Forelimb muscle (tissue), 1 donor: ENCODE measurements around the gene CD9. TPM values are rescaled to one million over a fixed set of nuclear protein-coding genes. Genes with fewer than 3 reads are reported as not detected.

Source experiments
- DNase-seq: peaks from one replicate; pipeline ENCODE4 v3.0.0-alpha.2; 2013; ENCODE audit warnings: low read depth
- polyA plus RNA-seq: library from polyadenylated mRNA; unstranded; fragments of 120-200 nt; gene quantifications from one replicate; pipeline ENCODE4 v1.2.1, GENCODE V29; 2013; ENCODE audit not compliant: insufficient read length

The CD9 gene
- polyA plus RNA-seq, 1 donor, result 52.2 TPM

- DNase-seq, result no peak
Observed at GRCh38 chr12:6241495-6241894, 41.3 kb downstream of the CD9 start.

- DNase-seq, result no peak
Observed at GRCh38 chr12:6249580-6249979, 49.4 kb downstream of the CD9 start.

- DNase-seq, result no peak
Observed at GRCh38 chr12:6250343-6250742, 50.1 kb downstream of the CD9 start.

GRCh38 chr12:6253278-6253677, 53.1 kb downstream of the CD9 start:
- DNase-seq, result no peak

- DNase-seq, result no peak
Observed at GRCh38 chr12:6254491-6254890, 54.3 kb downstream of the CD9 start.

- no peak for DNase-seq
Observed at GRCh38 chr12:6257007-6257406, 56.8 kb downstream of the CD9 start.

GRCh38 chr12:6262211-6262610, 62.0 kb downstream of the CD9 start:
- no peak for DNase-seq

- no peak for DNase-seq
Observed at GRCh38 chr12:6262623-6263022, 62.4 kb downstream of the CD9 start.

- DNase-seq, result no peak
Observed at GRCh38 chr12:6263931-6264330, 63.7 kb downstream of the CD9 start.

GRCh38 chr12:6264402-6265037, 64.3 kb downstream of the CD9 start:
- DNase-seq, result no peak

GRCh38 chr12:6265038-6265405, 64.8 kb downstream of the CD9 start:
- no peak for DNase-seq

GRCh38 chr12:6266541-6266966, 66.4 kb downstream of the CD9 start:
- DNase-seq, result no peak

- no peak for DNase-seq
Observed at GRCh38 chr12:6266971-6267721, 66.9 kb downstream of the CD9 start.

GRCh38 chr12:6268484-6269157, 68.4 kb downstream of the CD9 start:
- DNase-seq, result no peak

GRCh38 chr12:6269986-6270385, 69.8 kb downstream of the CD9 start:
- DNase-seq, result no peak

- DNase-seq, result no peak
Observed at GRCh38 chr12:6271281-6271680, 71.1 kb downstream of the CD9 start.

- DNase-seq, result no peak
Observed at GRCh38 chr12:6272300-6273204, 72.4 kb downstream of the CD9 start.

GRCh38 chr12:6273205-6273540, 73.0 kb downstream of the CD9 start:
- no peak for DNase-seq

- no peak for DNase-seq
Observed at GRCh38 chr12:6273541-6274230, 73.5 kb downstream of the CD9 start.

- DNase-seq, result no peak
Observed at GRCh38 chr12:6274231-6275221, 74.3 kb downstream of the CD9 start.
